GM12865 (cell line): ENCODE data around the gene PPIE.

ENCODE experiments used
- DNase-seq: peaks from one replicate; pipeline ENCODE4 v3.0.0; 2010; ENCODE audit warnings: low read depth
- H3K4me3 ChIP-seq: 2 replicates; pipeline ENCODE4 v1.5.1; 2011; ENCODE audit warnings: mild to moderate bottlenecking, low read depth, low read length, control low read depth
- CTCF ChIP-seq: IDR thresholded peaks from 2 replicates; pipeline ENCODE4 v1.5.1; 2011; ENCODE audit warnings: low read length, control low read depth, low read depth, inconsistent platforms; ENCODE audit not compliant: insufficient read depth; ENCODE audit errors: missing control alignments

PPIE gene

GRCh38 chr1:39752703-39753102 lies 14.0 kb downstream of the PPIE start:
- no peak overlapping the region for H3K4me3 ChIP-seq
- TF ChIP-seq CTCF: no peak
- DNase-seq: no peak

GRCh38 chr1:39753132-39754025 lies 14.7 kb downstream of the PPIE start:
- TF ChIP-seq CTCF: no peak
- H3K4me3 ChIP-seq: no peak overlapping the region
- DNase-seq: no peak

- no peak overlapping the region for H3K4me3 ChIP-seq
- no peak for DNase-seq
- TF ChIP-seq CTCF: no peak
Observed at GRCh38 chr1:39754026-39754570, 15.4 kb downstream of the PPIE start.

- DNase-seq: no peak
- no peak for TF ChIP-seq CTCF
- no peak overlapping the region for H3K4me3 ChIP-seq
Observed at GRCh38 chr1:39754906-39755504, 16.3 kb downstream of the PPIE start.

GRCh38 chr1:39755965-39756659 lies 17.4 kb downstream of the PPIE start:
- no peak overlapping the region for H3K4me3 ChIP-seq
- DNase-seq: no peak
- TF ChIP-seq CTCF: no peak

GRCh38 chr1:39757501-39757900 lies 18.8 kb downstream of the PPIE start:
- H3K4me3 ChIP-seq: no peak overlapping the region
- no peak for TF ChIP-seq CTCF
- DNase-seq: no peak
